Measurements from ENCODE around the gene DMD. TPM values are rescaled to one million over a fixed set of nuclear protein-coding genes. Genes with fewer than 3 reads are reported as not detected.

The DMD gene
- total and polyA plus RNA-seq, 12 donors, result 28.5 to 228 (median 168) TPM

DNA sequence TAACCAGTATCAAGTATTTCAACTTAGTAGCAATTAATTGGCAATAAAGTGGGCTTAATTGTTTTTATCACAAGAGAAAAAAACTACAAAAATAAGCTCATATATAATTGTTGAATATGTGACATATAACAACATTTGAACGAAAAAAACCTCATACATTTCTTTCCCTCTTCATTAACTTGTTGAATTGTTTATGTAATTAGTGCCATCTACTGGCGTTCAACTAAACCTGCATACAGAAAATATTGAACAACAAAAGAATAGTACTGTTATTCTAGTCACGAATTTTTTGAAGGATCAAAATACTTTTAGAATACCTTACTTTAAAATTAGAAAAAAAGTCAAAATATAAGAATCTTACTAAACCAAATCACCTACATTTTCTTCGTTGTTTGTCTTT, 1553.0 kb downstream of the DMD start:
- intact Hi-C loops (cut with DNase I), result loop anchor here in 8 of 10 donors (2.0 to 10.0 kb wide), 4 partner anchors 444 to 622 kb away; no protein-coding TSS in a partner anchor
- Histone ChIP-seq H3K27me3 (no peaks in the 10 kb centered on the region), H3K36me3 (no peaks in the 10 kb centered on the region), H3K9me3 (no peaks in the 10 kb centered on the region), H3K27ac (no peak overlapping the region), H3K4me1 (no peaks in the 10 kb centered on the region), H3K4me3 (no peak overlapping the region)
- TF ChIP-seq, protein P1, sequence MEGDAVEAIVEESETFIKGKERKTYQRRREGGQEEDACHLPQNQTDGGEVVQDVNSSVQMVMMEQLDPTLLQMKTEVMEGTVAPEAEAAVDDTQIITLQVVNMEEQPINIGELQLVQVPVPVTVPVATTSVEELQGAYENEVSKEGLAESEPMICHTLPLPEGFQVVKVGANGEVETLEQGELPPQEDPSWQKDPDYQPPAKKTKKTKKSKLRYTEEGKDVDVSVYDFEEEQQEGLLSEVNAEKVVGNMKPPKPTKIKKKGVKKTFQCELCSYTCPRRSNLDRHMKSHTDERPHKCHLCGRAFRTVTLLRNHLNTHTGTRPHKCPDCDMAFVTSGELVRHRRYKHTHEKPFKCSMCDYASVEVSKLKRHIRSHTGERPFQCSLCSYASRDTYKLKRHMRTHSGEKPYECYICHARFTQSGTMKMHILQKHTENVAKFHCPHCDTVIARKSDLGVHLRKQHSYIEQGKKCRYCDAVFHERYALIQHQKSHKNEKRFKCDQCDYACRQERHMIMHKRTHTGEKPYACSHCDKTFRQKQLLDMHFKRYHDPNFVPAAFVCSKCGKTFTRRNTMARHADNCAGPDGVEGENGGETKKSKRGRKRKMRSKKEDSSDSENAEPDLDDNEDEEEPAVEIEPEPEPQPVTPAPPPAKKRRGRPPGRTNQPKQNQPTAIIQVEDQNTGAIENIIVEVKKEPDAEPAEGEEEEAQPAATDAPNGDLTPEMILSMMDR (IDR thresholded peaks at IDR 0.05), result peak; percentile 16 to 69 (median 58)
- ATAC-seq (no peak), DNase-seq (no peak)
- 3 to 7% methylated on average over 4 of the region's 4 CpGs for WGBS, 2 donors

DNA sequence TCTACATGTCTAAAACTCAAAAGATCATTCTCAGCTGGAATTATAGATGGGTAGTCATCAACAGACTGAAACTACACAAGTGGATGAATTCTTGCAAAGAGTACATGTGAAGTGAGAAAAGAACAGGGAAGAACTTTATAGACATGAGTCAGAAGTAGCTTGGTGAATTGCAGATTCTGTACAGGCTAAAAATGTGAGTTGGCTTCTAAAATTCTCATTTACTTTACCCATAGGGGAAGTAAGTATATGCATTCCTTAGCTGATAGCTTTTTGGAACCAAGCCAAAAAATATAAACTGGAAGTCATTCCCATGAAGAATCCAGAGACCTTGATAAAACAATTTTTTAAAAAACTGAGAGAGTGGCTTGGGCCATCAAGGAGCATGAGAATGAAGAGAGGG, 1555.3 kb downstream of the DMD start:
- Histone ChIP-seq H3K36me3 (no peaks in the 10 kb centered on the region), H3K27me3 (no peaks in the 10 kb centered on the region), H3K27ac (no peak overlapping the region), H3K9me3 (no peaks in the 10 kb centered on the region), H3K4me1 (no peaks in the 10 kb centered on the region), H3K4me3 (no peak overlapping the region)
- DNase-seq, result no peak
- intact Hi-C loops (cut with DNase I), result loop anchor here in 8 of 10 donors (5.0 to 10.0 kb wide), 3 partner anchors 441 to 619 kb away; no protein-coding TSS in a partner anchor
- ATAC-seq, result no peak
- TF ChIP-seq, protein P1 (IDR thresholded peaks at IDR 0.05), result no peak

DNA sequence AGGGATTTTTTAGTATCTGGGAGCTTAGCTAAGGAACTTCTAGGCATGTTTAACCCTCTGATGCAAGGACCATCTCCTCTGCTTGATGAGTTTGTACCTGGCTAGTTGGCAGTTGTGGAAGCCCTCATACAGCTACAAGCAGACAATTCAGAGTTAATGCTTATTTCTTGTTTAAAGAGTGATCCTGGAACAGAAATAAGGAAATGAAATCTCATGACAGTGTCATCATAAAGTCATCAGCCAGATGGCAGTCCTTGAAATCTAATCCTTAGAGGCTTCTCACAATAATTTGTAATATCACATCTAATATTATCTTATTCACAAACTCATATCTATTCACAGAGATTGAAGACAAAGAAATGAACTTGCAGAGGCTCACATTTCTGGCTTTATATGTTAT, 1557.9 kb downstream of the DMD start:
- TF ChIP-seq, protein P1 (IDR thresholded peaks at IDR 0.05), result no peak
- Histone ChIP-seq H3K27me3 (no peaks in the 10 kb centered on the region), H3K36me3 (no peaks in the 10 kb centered on the region), H3K4me3 (no peak overlapping the region), H3K27ac (no peak overlapping the region), H3K4me1 (no peaks in the 10 kb centered on the region), H3K9me3 (no peaks in the 10 kb centered on the region)
- ATAC-seq, result peak in 1 of 8 donors; percentile 29
- intact Hi-C loops (cut with DNase I), result loop anchor here in 3 of 10 donors (10.0 kb wide), 1 partner anchor 439 kb away; no protein-coding TSS in a partner anchor
- no peak for DNase-seq

DNA sequence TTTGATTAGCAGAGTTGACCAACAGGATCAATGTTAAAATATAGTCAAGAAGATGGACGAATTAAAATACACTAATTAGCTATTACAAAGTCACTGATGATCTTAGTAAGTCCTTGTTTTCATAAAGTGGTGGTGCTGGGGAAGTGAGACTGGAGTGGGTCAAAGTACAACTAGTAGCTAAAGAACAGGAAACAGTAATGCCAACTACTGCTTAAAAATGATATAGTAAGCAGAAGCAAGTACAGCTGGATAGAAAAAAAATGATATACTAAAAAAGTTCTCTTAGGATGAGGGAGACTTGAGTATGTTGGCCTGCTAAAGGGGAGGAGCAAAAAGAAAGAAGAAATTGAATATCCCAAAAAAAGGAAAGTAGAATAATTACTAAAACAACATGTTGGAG, 1558.7 kb downstream of the DMD start:
- Histone ChIP-seq H3K9me3 (no peaks in the 10 kb centered on the region), H3K36me3 (no peaks in the 10 kb centered on the region), H3K4me3 (no peak overlapping the region), H3K27ac (no peak overlapping the region), H3K27me3 (no peaks in the 10 kb centered on the region), H3K4me1 (no peaks in the 10 kb centered on the region)
- intact Hi-C loops (cut with DNase I), result loop anchor here in 3 of 10 donors (10.0 kb wide), 1 partner anchor 438 kb away; no protein-coding TSS in a partner anchor
- ATAC-seq (peak in 3 of 8 donors; percentile 52 to 62 (median 56)), DNase-seq (no peak)
- WGBS, 2 donors, result 78 to 94% methylated on average over 1 of the region's 1 CpG
- TF ChIP-seq, protein P1 (IDR thresholded peaks at IDR 0.05), result no peak
